ENCODE measurements around the gene NXPH1. TPM values are rescaled to one million over a fixed set of nuclear protein-coding genes. Genes with fewer than 3 reads are reported as not detected.

The NXPH1 gene
- total and polyA plus RNA-seq, 7 donors, result not detected

DNA sequence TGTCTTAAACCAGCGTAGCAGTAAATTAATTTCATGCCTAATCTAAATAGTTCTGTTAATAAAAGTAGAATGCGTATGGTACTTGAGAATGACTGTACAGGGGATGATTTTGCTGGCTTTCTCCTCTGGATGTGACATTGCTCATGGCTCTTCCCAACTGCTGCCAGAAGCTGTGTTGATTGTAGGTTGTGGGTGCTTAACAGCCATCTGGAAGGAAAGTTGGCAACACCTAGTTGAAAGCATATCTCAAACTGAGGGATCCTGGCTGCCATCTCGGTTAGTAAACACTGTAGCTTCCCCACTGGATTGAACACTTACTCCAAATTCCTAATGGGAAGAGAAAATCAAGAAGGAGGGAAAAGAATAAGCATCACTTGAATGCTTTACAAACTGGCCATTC lies 130.9 kb downstream of the NXPH1 start:
- Histone ChIP-seq H3K4me3 (no peak overlapping the region), H3K36me3 (ENCODE audit: insufficient read depth in 1 of 2, low read depth in 1 of 2) (no peaks in the 10 kb centered on the region), H3K27me3 (ENCODE audit: insufficient read depth in 3 of 3, low read length in 2 of 3) (peaks cover 0 to 2% (median 0%) of the 10 kb centered on the region in 3 donors), H3K4me1 (no peaks in the 10 kb centered on the region), H3K27ac (no peak overlapping the region), H3K9me3 (no peaks in the 10 kb centered on the region)
- intact Hi-C loops (cut with DNase I), result no loop called here
- TF ChIP-seq CTCF (IDR thresholded peaks at IDR 0.05), result no peak
- ATAC-seq (no peak), DNase-seq (no peak)
- 54 to 69% (median 55%) methylated on average over 3 of the region's 3 CpGs for WGBS, 3 donors

DNA sequence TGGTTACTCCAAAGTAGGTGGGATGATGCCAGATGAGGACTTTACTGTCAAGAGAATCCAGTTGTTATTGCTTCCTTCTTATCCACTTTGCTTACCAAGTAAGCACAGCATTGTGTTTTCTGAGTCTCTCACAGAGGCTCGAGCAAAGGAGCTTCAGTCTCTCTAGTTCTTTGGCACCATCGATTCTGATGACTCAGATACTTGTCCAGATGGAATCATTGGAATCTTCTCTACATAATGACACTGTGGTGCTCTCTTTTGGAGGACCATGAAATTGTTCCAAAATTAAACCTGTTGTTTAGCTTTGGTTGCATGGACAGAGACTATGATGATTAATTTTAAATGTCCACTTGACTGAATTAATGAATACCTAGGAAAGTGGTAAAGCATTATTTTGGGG lies 132.6 kb downstream of the NXPH1 start:
- peaks cover 0 to 2% (median 0%) of the 10 kb centered on the region in 3 donors for H3K27me3 ChIP-seq (ENCODE audit: insufficient read depth in 3 of 3, low read length in 2 of 3)
- DNase-seq, result no peak
- no peak overlapping the region for H3K27ac ChIP-seq
- no peak for ATAC-seq
- intact Hi-C loops (cut with DNase I), result no loop called here
- 21 to 40% (median 24%) methylated on average over 2 of the region's 2 CpGs for WGBS, 3 donors
- H3K36me3 ChIP-seq (ENCODE audit: insufficient read depth in 1 of 2, low read depth in 1 of 2), result no peaks in the 10 kb centered on the region
- TF ChIP-seq CTCF (IDR thresholded peaks at IDR 0.05), result no peak
- no peak overlapping the region for H3K4me3 ChIP-seq
- no peaks in the 10 kb centered on the region for H3K4me1 ChIP-seq
- H3K9me3 ChIP-seq, result no peaks in the 10 kb centered on the region

DNA sequence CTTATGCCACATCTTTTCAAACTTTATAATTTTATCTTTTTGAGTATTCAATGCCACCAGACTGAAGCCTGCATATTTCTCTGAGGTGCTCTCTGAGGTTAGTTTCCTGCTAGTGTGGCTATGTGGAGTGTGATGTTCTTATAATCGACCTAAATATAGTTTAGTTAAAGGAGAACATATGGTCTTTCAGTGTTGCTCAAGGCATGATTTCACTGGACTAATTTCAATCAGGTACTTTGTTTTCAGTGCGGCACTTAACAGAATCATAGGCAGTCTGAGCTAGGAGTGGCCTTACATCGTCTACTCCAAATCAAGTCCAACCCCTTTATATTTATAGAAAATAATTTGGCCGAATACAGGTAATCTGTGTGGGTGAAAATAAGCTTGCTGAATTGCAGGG lies 134.2 kb downstream of the NXPH1 start:
- Histone ChIP-seq H3K4me3 (no peak overlapping the region), H3K27me3 (ENCODE audit: insufficient read depth in 3 of 3, low read length in 2 of 3) (no peaks in the 10 kb centered on the region), H3K4me1 (no peaks in the 10 kb centered on the region), H3K9me3 (no peaks in the 10 kb centered on the region), H3K27ac (no peak overlapping the region), H3K36me3 (ENCODE audit: insufficient read depth in 1 of 2, low read depth in 1 of 2) (no peaks in the 10 kb centered on the region)
- intact Hi-C loops (cut with DNase I), result no loop called here
- WGBS, 3 donors, result 78 to 82% (median 80%) methylated on average over 4 of the region's 4 CpGs
- no peak for TF ChIP-seq CTCF (IDR thresholded peaks at IDR 0.05)
- no peak for ATAC-seq
- DNase-seq, result no peak

DNA sequence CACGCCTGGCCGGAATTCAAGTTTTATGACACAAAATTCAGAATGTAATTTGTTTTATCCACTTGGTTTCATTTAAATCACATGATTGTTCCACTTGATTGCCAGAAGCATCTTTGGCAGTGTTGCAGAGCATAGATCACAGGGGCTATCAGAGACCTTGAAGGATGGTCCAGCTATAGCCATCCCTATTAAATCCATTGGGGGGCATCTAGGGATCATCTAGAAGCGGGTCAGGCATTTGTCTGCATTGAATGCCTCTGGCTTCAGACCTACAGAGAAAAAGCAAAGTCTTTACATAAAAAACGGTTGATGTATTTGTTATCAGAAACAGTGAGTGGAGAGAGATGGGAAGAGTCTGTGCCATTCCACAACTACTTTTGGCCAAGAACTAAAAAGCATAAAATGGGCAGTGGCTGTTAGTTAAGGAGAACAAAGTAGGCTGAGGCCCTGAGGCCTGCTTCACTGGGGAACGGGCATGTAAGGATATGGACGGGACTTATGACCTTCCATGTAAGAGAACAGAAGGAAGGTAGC lies 146.3 kb downstream of the NXPH1 start:
- Histone ChIP-seq H3K27me3 (ENCODE audit: insufficient read depth in 3 of 3, low read length in 2 of 3) (no peaks in the 10 kb centered on the region), H3K4me3 (no peak overlapping the region), H3K4me1 (no peaks in the 10 kb centered on the region), H3K36me3 (ENCODE audit: insufficient read depth in 1 of 2, low read depth in 1 of 2) (no peaks in the 10 kb centered on the region), H3K9me3 (no peaks in the 10 kb centered on the region), H3K27ac (no peak overlapping the region)
- TF ChIP-seq CTCF (IDR thresholded peaks at IDR 0.05), result no peak
- WGBS, 3 donors, result 53 to 64% (median 57%) methylated on average over 6 of the region's 6 CpGs
- no peak for DNase-seq
- intact Hi-C loops (cut with DNase I), result loop anchor here in 1 of 2 donors (5.0 kb wide), 1 partner anchor 1833 kb away; no protein-coding TSS in a partner anchor
- no peak for ATAC-seq

DNA sequence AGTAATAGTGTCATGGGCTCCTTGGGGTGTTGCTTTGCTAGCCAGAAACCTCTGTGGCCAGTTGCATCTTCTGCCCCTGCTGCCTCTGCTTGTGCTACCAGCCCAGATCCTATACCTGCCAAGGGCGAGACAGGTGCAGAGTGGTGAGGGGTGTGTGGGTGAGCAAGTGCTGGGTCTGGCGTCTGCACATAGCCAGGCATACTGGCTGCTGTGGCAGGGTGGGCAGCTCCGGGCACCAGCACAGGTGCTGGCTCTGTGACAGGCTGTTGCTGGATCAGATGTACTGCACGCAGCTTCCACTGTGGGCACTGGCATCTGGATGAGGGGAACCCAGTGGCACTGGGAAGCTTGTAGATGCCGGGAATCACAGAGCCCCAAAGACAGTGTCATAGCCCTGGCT lies 148.4 kb downstream of the NXPH1 start:
- H3K27me3 ChIP-seq (ENCODE audit: insufficient read depth in 3 of 3, low read length in 2 of 3), result no peaks in the 10 kb centered on the region
- no peaks in the 10 kb centered on the region for H3K4me1 ChIP-seq
- H3K36me3 ChIP-seq (ENCODE audit: insufficient read depth in 1 of 2, low read depth in 1 of 2), result no peaks in the 10 kb centered on the region
- intact Hi-C loops (cut with DNase I), result no loop called here
- ATAC-seq (no peak), DNase-seq (no peak)
- H3K4me3 ChIP-seq, result no peak overlapping the region
- H3K27ac ChIP-seq, result no peak overlapping the region
- H3K9me3 ChIP-seq, result no peaks in the 10 kb centered on the region
- TF ChIP-seq CTCF (IDR thresholded peaks at IDR 0.05), result no peak
- WGBS, 3 donors, result 39 to 40% (median 40%) methylated on average over 5 of the region's 5 CpGs
